Glutamatergic neuron (in vitro differentiated cells): ENCODE measurements around the gene TECR. TPM values are rescaled to one million over a fixed set of nuclear protein-coding genes. Genes with fewer than 3 reads are reported as not detected.
A peak's percentile ranks its signal among the peaks of the same experiment; 100 is the strongest.
"Not testable (repeated sequence)": the region's sequence is repeated elsewhere in the genome, so short reads cannot be mapped to it uniquely, and the experiment has no call there.

Experiments
- DNase-seq: peaks from one replicate; pipeline ENCODE4 v3.0.0; 2022
- H3K27ac Mint-ChIP-seq: one replicate; pipeline ENCODE4 v1.8.0; 2020; ENCODE audit warnings: mild to moderate bottlenecking, mixed read lengths, inconsistent platforms; ENCODE audit not compliant: unreplicated experiment
- H3K27me3 Mint-ChIP-seq: one replicate; pipeline ENCODE4 v1.8.0; 2020; ENCODE audit warnings: mild to moderate bottlenecking, moderate library complexity, mixed read lengths, inconsistent platforms; ENCODE audit not compliant: unreplicated experiment
- H3K36me3 Mint-ChIP-seq: one replicate; pipeline ENCODE4 v1.8.0; 2020; ENCODE audit warnings: mild to moderate bottlenecking, mixed read lengths, inconsistent platforms; ENCODE audit not compliant: unreplicated experiment
- H3K4me1 Mint-ChIP-seq: one replicate; pipeline ENCODE4 v1.8.0; 2020; ENCODE audit warnings: mild to moderate bottlenecking, low read depth, mixed read lengths, inconsistent platforms; ENCODE audit not compliant: unreplicated experiment
- H3K4me3 Mint-ChIP-seq: one replicate; pipeline ENCODE4 v1.8.0; 2020; ENCODE audit warnings: mild to moderate bottlenecking, mixed read lengths, inconsistent platforms; ENCODE audit not compliant: unreplicated experiment
- H3K9me3 Mint-ChIP-seq: one replicate; pipeline ENCODE4 v1.8.0; 2020; ENCODE audit warnings: mild to moderate bottlenecking, moderate library complexity, mixed read lengths, inconsistent platforms; ENCODE audit not compliant: unreplicated experiment
- CTCF ChIP-seq: fragments of 200-600 bp; sonication (generic); IDR thresholded peaks from one replicate; pipeline ENCODE4 v1.5.0; 2021; ENCODE audit not compliant: partially characterized antibody, unreplicated experiment
- total RNA-seq: library from RNA; stranded (reverse); fragmentation: NEBNext Ultra II Directional; extraction: Animal tissue kit (Norgen Biotek cat#: 25700); gene quantifications from one replicate; pipeline ENCODE4 v1.2.1, GENCODE V29; 2021; ENCODE audit not compliant: unreplicated experiment

Gene TECR
- total RNA-seq, 1 donor from 2014 or later = 102 TPM

- Mint-ChIP-seq H3K27ac (no peak overlapping the region), H3K4me1 (peaks cover 2% of the 10 kb centered on the region), H3K4me3 (no peak overlapping the region), H3K36me3 (no peaks in the 10 kb centered on the region), H3K27me3 (peaks cover 2% of the 10 kb centered on the region), H3K9me3 (no peaks in the 10 kb centered on the region)
- DNase-seq = peak; percentile 60
- TF ChIP-seq CTCF = no peak
Observed at GRCh38 chr19:14536926-14537692, 7.7 kb downstream of the TECR start.

- H3K4me1 Mint-ChIP-seq = peaks cover 3% of the 10 kb centered on the region
- H3K27me3 Mint-ChIP-seq = peaks cover 2% of the 10 kb centered on the region
- no peak for TF ChIP-seq CTCF
- H3K4me3 Mint-ChIP-seq = no peak overlapping the region
- no peaks in the 10 kb centered on the region for H3K36me3 Mint-ChIP-seq
- no peak overlapping the region for H3K27ac Mint-ChIP-seq
- no peak for DNase-seq
- H3K9me3 Mint-ChIP-seq = no peaks in the 10 kb centered on the region
Observed at GRCh38 chr19:14540741-14541525, 11.5 kb downstream of the TECR start.

GRCh38 chr19:14541979-14542378 lies 12.6 kb downstream of the TECR start:
- H3K27me3 Mint-ChIP-seq, H3K36me3 Mint-ChIP-seq, H3K9me3 Mint-ChIP-seq, H3K4me3 Mint-ChIP-seq, H3K4me1 Mint-ChIP-seq, H3K27ac Mint-ChIP-seq, DNase-seq: not testable (repeated sequence)

GRCh38 chr19:14542711-14543328 lies 13.4 kb downstream of the TECR start:
- peaks cover 2% of the 10 kb centered on the region for H3K27me3 Mint-ChIP-seq
- no peaks in the 10 kb centered on the region for H3K36me3 Mint-ChIP-seq
- H3K9me3 Mint-ChIP-seq = no peaks in the 10 kb centered on the region
- no peak overlapping the region for H3K27ac Mint-ChIP-seq
- H3K4me3 Mint-ChIP-seq = no peak overlapping the region
- DNase-seq = no peak
- no peak for TF ChIP-seq CTCF
- H3K4me1 Mint-ChIP-seq = peaks cover 2% of the 10 kb centered on the region

GRCh38 chr19:14544047-14544446 lies 14.7 kb downstream of the TECR start:
- Mint-ChIP-seq H3K4me3 (no peak overlapping the region), H3K27me3 (peaks cover 2% of the 10 kb centered on the region), H3K4me1 (peaks cover 2% of the 10 kb centered on the region), H3K9me3 (no peaks in the 10 kb centered on the region), H3K27ac (no peak overlapping the region), H3K36me3 (no peaks in the 10 kb centered on the region)
- no peak for DNase-seq
- no peak for TF ChIP-seq CTCF
